ENCODE data around the gene NRXN3.

The NRXN3 gene

GRCh38 chr14:79293482-79294177 is 1123.5 kb downstream of the NRXN3 start:
- H3K9me3 ChIP-seq (ENCODE audit: low read length) = no peaks in the 10 kb centered on the region
- no peak overlapping the region for H3K9ac ChIP-seq (ENCODE audit: low read length)
- H3K36me3 ChIP-seq (ENCODE audit: insufficient read depth, low read length) = no peaks in the 10 kb centered on the region
- peaks cover 31% of the 10 kb centered on the region for H3K4me1 ChIP-seq (ENCODE audit: insufficient read depth, low read length)
- H3K27me3 ChIP-seq (ENCODE audit: control insufficient read depth in 1 of 2, insufficient read depth in 2 of 2, low read length in 2 of 2) = no peaks in the 10 kb centered on the region
- H3K4me3 ChIP-seq (ENCODE audit: low read depth in 1 of 2, low read length in 2 of 2) = peak overlapping the region in 1 of 2 donors; percentile 48
- H3K27ac ChIP-seq (ENCODE audit: low read depth, low read length) = peak overlapping the region; percentile 43

DNA sequence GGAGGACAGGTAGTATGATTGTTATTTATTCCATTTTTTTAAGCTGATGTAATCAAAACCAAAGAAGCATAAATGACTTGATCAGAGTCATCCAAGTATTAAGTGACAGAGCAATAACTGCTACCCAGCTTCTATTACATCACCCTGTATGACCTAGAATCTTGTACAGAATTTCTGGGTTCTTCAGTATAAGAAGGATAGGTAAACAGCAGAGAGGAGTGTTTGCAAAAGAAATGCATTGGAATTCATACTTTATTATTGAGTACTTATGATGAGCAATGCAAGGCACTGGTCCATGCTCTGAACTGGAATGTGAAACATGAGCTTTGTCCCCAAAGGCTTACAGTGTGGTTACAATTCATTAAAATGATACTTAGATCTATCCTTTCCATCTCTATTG is 1124.3 kb downstream of the NRXN3 start:
- Histone ChIP-seq H3K9ac (ENCODE audit: low read length) (no peak overlapping the region), H3K27ac (ENCODE audit: low read depth, low read length) (peak overlapping the region; percentile 4), H3K36me3 (ENCODE audit: insufficient read depth, low read length) (peaks cover 2% of the 10 kb centered on the region), H3K4me3 (ENCODE audit: low read depth in 1 of 2, low read length in 2 of 2) (no peak overlapping the region), H3K27me3 (ENCODE audit: control insufficient read depth in 1 of 2, insufficient read depth in 2 of 2, low read length in 2 of 2) (no peaks in the 10 kb centered on the region), H3K9me3 (ENCODE audit: low read length) (no peaks in the 10 kb centered on the region), H3K4me1 (ENCODE audit: insufficient read depth, low read length) (peaks cover 31% of the 10 kb centered on the region)

- Histone ChIP-seq H3K9ac (ENCODE audit: low read length) (no peak overlapping the region), H3K4me1 (ENCODE audit: insufficient read depth, low read length) (peaks cover 31% of the 10 kb centered on the region), H3K4me3 (ENCODE audit: low read depth in 1 of 2, low read length in 2 of 2) (no peak overlapping the region), H3K27ac (ENCODE audit: low read depth, low read length) (no peak overlapping the region), H3K9me3 (ENCODE audit: low read length) (no peaks in the 10 kb centered on the region), H3K27me3 (ENCODE audit: control insufficient read depth in 1 of 2, insufficient read depth in 2 of 2, low read length in 2 of 2) (no peaks in the 10 kb centered on the region), H3K36me3 (ENCODE audit: insufficient read depth, low read length) (peaks cover 3% of the 10 kb centered on the region)
Observed at GRCh38 chr14:79295385-79295784, 1125.2 kb downstream of the NRXN3 start.

DNA sequence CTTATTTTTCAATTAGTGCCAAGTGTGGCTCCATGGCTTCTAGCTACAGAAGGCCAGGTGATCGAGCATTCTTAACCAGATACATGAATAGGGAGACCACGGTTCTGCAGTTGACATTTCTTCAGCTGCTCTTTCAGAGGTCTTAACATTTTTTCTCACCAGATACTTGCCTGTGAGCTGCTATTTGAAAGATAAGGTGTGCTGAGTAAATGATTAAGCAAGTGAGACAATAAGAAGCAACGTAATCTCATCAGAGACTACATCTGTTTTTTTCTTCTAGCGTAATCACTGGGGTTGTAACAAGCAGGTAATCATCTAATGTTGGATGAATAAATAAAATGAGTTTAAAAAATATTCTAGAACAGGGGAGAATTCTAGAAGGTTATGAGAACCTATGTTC is 1128.2 kb downstream of the NRXN3 start:
- H3K4me3 ChIP-seq (ENCODE audit: low read depth in 1 of 2, low read length in 2 of 2) = no peak overlapping the region

GRCh38 chr14:79299162-79299561 is 1129.0 kb downstream of the NRXN3 start:
- Histone ChIP-seq H3K4me1 (ENCODE audit: insufficient read depth, low read length) (peaks cover 18% of the 10 kb centered on the region), H3K27ac (ENCODE audit: low read depth, low read length) (no peak overlapping the region), H3K9me3 (ENCODE audit: low read length) (no peaks in the 10 kb centered on the region), H3K36me3 (ENCODE audit: insufficient read depth, low read length) (peaks cover 3% of the 10 kb centered on the region), H3K27me3 (ENCODE audit: control insufficient read depth in 1 of 2, insufficient read depth in 2 of 2, low read length in 2 of 2) (no peaks in the 10 kb centered on the region), H3K9ac (ENCODE audit: low read length) (no peak overlapping the region), H3K4me3 (ENCODE audit: low read depth in 1 of 2, low read length in 2 of 2) (no peak overlapping the region)

More for the DNA sequence above, 1128.2 kb downstream of the NRXN3 start:
- Histone ChIP-seq H3K9me3 (ENCODE audit: low read length) (no peaks in the 10 kb centered on the region), H3K9ac (ENCODE audit: low read length) (no peak overlapping the region), H3K27me3 (ENCODE audit: control insufficient read depth in 1 of 2, insufficient read depth in 2 of 2, low read length in 2 of 2) (no peaks in the 10 kb centered on the region), H3K4me1 (ENCODE audit: insufficient read depth, low read length) (peaks cover 24% of the 10 kb centered on the region), H3K27ac (ENCODE audit: low read depth, low read length) (no peak overlapping the region), H3K36me3 (ENCODE audit: insufficient read depth, low read length) (peaks cover 3% of the 10 kb centered on the region)

- no peak overlapping the region for H3K9ac ChIP-seq (ENCODE audit: low read length)
- H3K36me3 ChIP-seq (ENCODE audit: insufficient read depth, low read length) = peaks cover 3% of the 10 kb centered on the region
- no peaks in the 10 kb centered on the region for H3K27me3 ChIP-seq (ENCODE audit: control insufficient read depth in 1 of 2, insufficient read depth in 2 of 2, low read length in 2 of 2)
- no peaks in the 10 kb centered on the region for H3K9me3 ChIP-seq (ENCODE audit: low read length)
- H3K4me3 ChIP-seq (ENCODE audit: low read depth in 1 of 2, low read length in 2 of 2) = no peak overlapping the region
- H3K4me1 ChIP-seq (ENCODE audit: insufficient read depth, low read length) = no peaks in the 10 kb centered on the region
- H3K27ac ChIP-seq (ENCODE audit: low read depth, low read length) = no peak overlapping the region
Observed at GRCh38 chr14:79304279-79304678, 1134.1 kb downstream of the NRXN3 start.

- H3K27ac ChIP-seq (ENCODE audit: low read depth, low read length) = no peak overlapping the region
- no peak overlapping the region for H3K4me3 ChIP-seq (ENCODE audit: low read depth in 1 of 2, low read length in 2 of 2)
- no peaks in the 10 kb centered on the region for H3K36me3 ChIP-seq (ENCODE audit: insufficient read depth, low read length)
- H3K9ac ChIP-seq (ENCODE audit: low read length) = no peak overlapping the region
- H3K27me3 ChIP-seq (ENCODE audit: control insufficient read depth in 1 of 2, insufficient read depth in 2 of 2, low read length in 2 of 2) = no peaks in the 10 kb centered on the region
- H3K4me1 ChIP-seq (ENCODE audit: insufficient read depth, low read length) = no peaks in the 10 kb centered on the region
- H3K9me3 ChIP-seq (ENCODE audit: low read length) = no peaks in the 10 kb centered on the region
Observed at GRCh38 chr14:79306546-79306945, 1136.4 kb downstream of the NRXN3 start.

GRCh38 chr14:79318371-79318770 is 1148.2 kb downstream of the NRXN3 start:
- H3K9me3 ChIP-seq (ENCODE audit: low read length) = no peaks in the 10 kb centered on the region
- no peaks in the 10 kb centered on the region for H3K36me3 ChIP-seq (ENCODE audit: insufficient read depth, low read length)
- H3K27ac ChIP-seq (ENCODE audit: low read depth, low read length) = no peak overlapping the region
- H3K4me1 ChIP-seq (ENCODE audit: insufficient read depth, low read length) = peaks cover 7% of the 10 kb centered on the region
- H3K9ac ChIP-seq (ENCODE audit: low read length) = no peak overlapping the region
- H3K27me3 ChIP-seq (ENCODE audit: control insufficient read depth in 1 of 2, insufficient read depth in 2 of 2, low read length in 2 of 2) = no peaks in the 10 kb centered on the region
- no peak overlapping the region for H3K4me3 ChIP-seq (ENCODE audit: low read depth in 1 of 2, low read length in 2 of 2)

- Histone ChIP-seq H3K4me1 (ENCODE audit: insufficient read depth, low read length) (peaks cover 11% of the 10 kb centered on the region), H3K9me3 (ENCODE audit: low read length) (no peaks in the 10 kb centered on the region), H3K4me3 (ENCODE audit: low read depth in 1 of 2, low read length in 2 of 2) (no peak overlapping the region), H3K27me3 (ENCODE audit: control insufficient read depth in 1 of 2, insufficient read depth in 2 of 2, low read length in 2 of 2) (no peaks in the 10 kb centered on the region), H3K9ac (ENCODE audit: low read length) (no peak overlapping the region), H3K36me3 (ENCODE audit: insufficient read depth, low read length) (no peaks in the 10 kb centered on the region), H3K27ac (ENCODE audit: low read depth, low read length) (no peak overlapping the region)
Observed at GRCh38 chr14:79320561-79320960, 1150.4 kb downstream of the NRXN3 start.

DNA sequence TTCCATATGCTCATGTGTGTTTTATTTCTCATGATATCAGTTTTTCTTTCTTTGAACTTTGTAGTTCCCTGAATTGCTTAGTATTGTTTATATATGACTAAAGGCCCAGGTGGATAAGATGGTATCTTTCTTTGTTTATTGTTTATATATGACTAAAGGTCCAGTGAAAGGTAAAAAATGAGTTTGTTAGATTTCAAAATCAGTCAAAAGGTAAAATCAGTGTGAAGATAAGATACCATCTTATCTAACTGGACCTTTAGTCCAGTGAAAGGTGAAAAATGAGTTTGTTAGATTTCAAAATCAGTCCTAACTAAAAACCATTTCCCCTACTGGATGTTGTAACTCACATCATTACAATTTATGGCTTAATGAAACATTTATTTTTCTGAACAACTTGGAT is 1150.9 kb downstream of the NRXN3 start:
- Histone ChIP-seq H3K4me3 (ENCODE audit: low read depth in 1 of 2, low read length in 2 of 2) (no peak overlapping the region), H3K27me3 (ENCODE audit: control insufficient read depth in 1 of 2, insufficient read depth in 2 of 2, low read length in 2 of 2) (no peaks in the 10 kb centered on the region), H3K36me3 (ENCODE audit: insufficient read depth, low read length) (no peaks in the 10 kb centered on the region), H3K9me3 (ENCODE audit: low read length) (no peaks in the 10 kb centered on the region), H3K27ac (ENCODE audit: low read depth, low read length) (no peak overlapping the region), H3K9ac (ENCODE audit: low read length) (no peak overlapping the region), H3K4me1 (ENCODE audit: insufficient read depth, low read length) (peaks cover 12% of the 10 kb centered on the region)

DNA sequence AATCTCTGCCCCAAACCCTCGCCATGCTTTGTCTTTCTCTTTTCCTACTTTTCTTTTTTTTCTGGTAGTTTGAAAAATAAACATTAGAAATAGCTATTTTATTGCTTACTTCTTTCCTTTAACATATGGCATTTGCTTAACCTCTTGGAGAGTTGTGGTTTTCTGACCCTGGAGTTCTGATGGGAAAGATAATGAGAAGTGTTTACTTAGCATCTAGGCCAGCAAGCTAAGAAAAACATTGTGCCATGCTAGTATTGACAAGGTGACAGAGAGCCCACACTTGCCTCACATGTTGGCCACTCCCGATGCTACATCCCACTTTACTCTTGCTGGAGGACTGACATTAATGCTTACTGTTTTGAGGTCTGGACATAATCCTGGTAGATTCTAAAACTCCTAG is 1154.9 kb downstream of the NRXN3 start:
- H3K27ac ChIP-seq (ENCODE audit: low read depth, low read length) = no peak overlapping the region
- no peaks in the 10 kb centered on the region for H3K27me3 ChIP-seq (ENCODE audit: control insufficient read depth in 1 of 2, insufficient read depth in 2 of 2, low read length in 2 of 2)
- H3K36me3 ChIP-seq (ENCODE audit: insufficient read depth, low read length) = no peaks in the 10 kb centered on the region
- peaks cover 10% of the 10 kb centered on the region for H3K4me1 ChIP-seq (ENCODE audit: insufficient read depth, low read length)
- H3K9me3 ChIP-seq (ENCODE audit: low read length) = no peaks in the 10 kb centered on the region
- H3K9ac ChIP-seq (ENCODE audit: low read length) = no peak overlapping the region
- H3K4me3 ChIP-seq (ENCODE audit: low read depth in 1 of 2, low read length in 2 of 2) = no peak overlapping the region

DNA sequence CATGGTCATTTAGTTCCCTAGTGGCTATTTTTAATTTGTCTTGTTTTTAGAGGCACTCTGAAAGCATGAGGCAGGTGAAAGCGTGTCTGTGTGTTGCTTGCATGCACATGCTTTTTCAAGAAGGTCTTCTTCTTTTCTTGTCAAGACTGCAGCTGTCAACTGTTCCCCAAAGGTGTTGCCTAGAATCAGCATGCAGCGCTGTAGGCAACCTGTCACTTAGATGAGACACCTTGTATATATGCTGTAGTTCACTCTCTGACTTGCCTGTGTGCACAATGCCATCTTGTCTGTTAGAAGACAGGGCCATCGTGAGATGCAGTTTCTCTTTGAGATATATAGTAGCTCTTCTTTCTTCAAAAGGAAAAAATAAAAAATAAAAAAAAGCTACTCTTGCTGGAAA is 1155.4 kb downstream of the NRXN3 start:
- H3K9ac ChIP-seq (ENCODE audit: low read length) = no peak overlapping the region
- H3K27ac ChIP-seq (ENCODE audit: low read depth, low read length) = no peak overlapping the region
- H3K27me3 ChIP-seq (ENCODE audit: control insufficient read depth in 1 of 2, insufficient read depth in 2 of 2, low read length in 2 of 2) = no peaks in the 10 kb centered on the region
- H3K36me3 ChIP-seq (ENCODE audit: insufficient read depth, low read length) = no peaks in the 10 kb centered on the region
- peaks cover 10% of the 10 kb centered on the region for H3K4me1 ChIP-seq (ENCODE audit: insufficient read depth, low read length)
- no peaks in the 10 kb centered on the region for H3K9me3 ChIP-seq (ENCODE audit: low read length)
- no peak overlapping the region for H3K4me3 ChIP-seq (ENCODE audit: low read depth in 1 of 2, low read length in 2 of 2)

Data from muscle layer of colon (tissue), 2 donors.